Measurements from ENCODE around the gene GBP1.

The GBP1 gene

GRCh38 chr1:89042491-89042890 is 22.5 kb downstream of the GBP1 start:
- Histone ChIP-seq H3K9ac (ENCODE audit: low read length) (no peak overlapping the region), H3K27ac (ENCODE audit: low read depth, low read length, poor library complexity, severe bottlenecking) (no peak overlapping the region), H3K9me3 (ENCODE audit: low read length) (no peaks in the 10 kb centered on the region), H3K4me2 (ENCODE audit: low read length) (no peak overlapping the region), H3K27me3 (ENCODE audit: insufficient read depth, low read length) (no peaks in the 10 kb centered on the region), H3K4me1 (ENCODE audit: insufficient read depth, low read length, severe bottlenecking) (no peaks in the 10 kb centered on the region), H3K79me2 (ENCODE audit: insufficient read depth, low read length) (no peaks in the 10 kb centered on the region), H3F3A (ENCODE audit: insufficient read depth, low read length) (no peaks in the 10 kb centered on the region), H2AFZ (ENCODE audit: low read length) (no peak overlapping the region), H3K9me2 (ENCODE audit: low read depth, low read length) (no peaks in the 10 kb centered on the region), H4K20me1 (ENCODE audit: insufficient read depth, low read length) (no peaks in the 10 kb centered on the region), H3K36me3 (ENCODE audit: insufficient read depth, low read length) (no peaks in the 10 kb centered on the region), H3K4me3 (ENCODE audit: low read depth, low read length, poor library complexity, severe bottlenecking) (no peak overlapping the region)
- TF ChIP-seq EZH2 (IDR thresholded peaks at IDR 0.05; ENCODE audit: borderline replicate concordance, low read length) (no peak), CTCF (IDR thresholded peaks at IDR 0.05; ENCODE audit: low read length) (no peak)

GRCh38 chr1:89041721-89042120 is 23.3 kb downstream of the GBP1 start:
- Histone ChIP-seq H3K9me2 (ENCODE audit: low read depth, low read length) (no peaks in the 10 kb centered on the region), H3K27ac (ENCODE audit: low read depth, low read length, poor library complexity, severe bottlenecking) (no peak overlapping the region), H3K36me3 (ENCODE audit: insufficient read depth, low read length) (no peaks in the 10 kb centered on the region), H3F3A (ENCODE audit: insufficient read depth, low read length) (no peaks in the 10 kb centered on the region), H3K27me3 (ENCODE audit: insufficient read depth, low read length) (no peaks in the 10 kb centered on the region), H3K79me2 (ENCODE audit: insufficient read depth, low read length) (no peaks in the 10 kb centered on the region), H3K4me3 (ENCODE audit: low read depth, low read length, poor library complexity, severe bottlenecking) (no peak overlapping the region), H3K9me3 (ENCODE audit: low read length) (no peaks in the 10 kb centered on the region), H4K20me1 (ENCODE audit: insufficient read depth, low read length) (no peaks in the 10 kb centered on the region), H3K4me2 (ENCODE audit: low read length) (no peak overlapping the region), H2AFZ (ENCODE audit: low read length) (no peak overlapping the region), H3K4me1 (ENCODE audit: insufficient read depth, low read length, severe bottlenecking) (no peaks in the 10 kb centered on the region), H3K9ac (ENCODE audit: low read length) (no peak overlapping the region)
- TF ChIP-seq CTCF (IDR thresholded peaks at IDR 0.05; ENCODE audit: low read length) (no peak), EZH2 (IDR thresholded peaks at IDR 0.05; ENCODE audit: borderline replicate concordance, low read length) (no peak)

GRCh38 chr1:89041119-89041641 is 23.8 kb downstream of the GBP1 start:
- no peaks in the 10 kb centered on the region for H4K20me1 ChIP-seq (ENCODE audit: insufficient read depth, low read length)
- no peaks in the 10 kb centered on the region for H3K9me2 ChIP-seq (ENCODE audit: low read depth, low read length)
- H3K9ac ChIP-seq (ENCODE audit: low read length) = no peak overlapping the region
- H2AFZ ChIP-seq (ENCODE audit: low read length) = no peak overlapping the region
- no peaks in the 10 kb centered on the region for H3F3A ChIP-seq (ENCODE audit: insufficient read depth, low read length)
- H3K4me3 ChIP-seq (ENCODE audit: low read depth, low read length, poor library complexity, severe bottlenecking) = no peak overlapping the region
- TF ChIP-seq CTCF (IDR thresholded peaks at IDR 0.05; ENCODE audit: low read length) (no peak), EZH2 (IDR thresholded peaks at IDR 0.05; ENCODE audit: borderline replicate concordance, low read length) (no peak)
- H3K36me3 ChIP-seq (ENCODE audit: insufficient read depth, low read length) = no peaks in the 10 kb centered on the region
- H3K79me2 ChIP-seq (ENCODE audit: insufficient read depth, low read length) = no peaks in the 10 kb centered on the region
- H3K27me3 ChIP-seq (ENCODE audit: insufficient read depth, low read length) = no peaks in the 10 kb centered on the region
- no peaks in the 10 kb centered on the region for H3K4me1 ChIP-seq (ENCODE audit: insufficient read depth, low read length, severe bottlenecking)
- no peak overlapping the region for H3K27ac ChIP-seq (ENCODE audit: low read depth, low read length, poor library complexity, severe bottlenecking)
- H3K9me3 ChIP-seq (ENCODE audit: low read length) = no peaks in the 10 kb centered on the region
- H3K4me2 ChIP-seq (ENCODE audit: low read length) = no peak overlapping the region
